Stimulated activated CD8-positive, alpha-beta memory T cell treated with anti-CD3 and anti-CD28 coated beads, Interleukin-2, amount 100 ng/mL, for 1 hour (primary cell): ENCODE results near the gene CIT.
"Not testable (repeated sequence)": the region's sequence is repeated elsewhere in the genome, so short reads cannot be mapped to it uniquely, and the experiment has no call there.

ENCODE experiments used
- DNase-seq, 2 donors: peaks; one replicate each; pipeline ENCODE4 v3.0.0-alpha.2; 2020; ENCODE audit warnings: low read depth in 2 of 2

CIT gene, protein sequence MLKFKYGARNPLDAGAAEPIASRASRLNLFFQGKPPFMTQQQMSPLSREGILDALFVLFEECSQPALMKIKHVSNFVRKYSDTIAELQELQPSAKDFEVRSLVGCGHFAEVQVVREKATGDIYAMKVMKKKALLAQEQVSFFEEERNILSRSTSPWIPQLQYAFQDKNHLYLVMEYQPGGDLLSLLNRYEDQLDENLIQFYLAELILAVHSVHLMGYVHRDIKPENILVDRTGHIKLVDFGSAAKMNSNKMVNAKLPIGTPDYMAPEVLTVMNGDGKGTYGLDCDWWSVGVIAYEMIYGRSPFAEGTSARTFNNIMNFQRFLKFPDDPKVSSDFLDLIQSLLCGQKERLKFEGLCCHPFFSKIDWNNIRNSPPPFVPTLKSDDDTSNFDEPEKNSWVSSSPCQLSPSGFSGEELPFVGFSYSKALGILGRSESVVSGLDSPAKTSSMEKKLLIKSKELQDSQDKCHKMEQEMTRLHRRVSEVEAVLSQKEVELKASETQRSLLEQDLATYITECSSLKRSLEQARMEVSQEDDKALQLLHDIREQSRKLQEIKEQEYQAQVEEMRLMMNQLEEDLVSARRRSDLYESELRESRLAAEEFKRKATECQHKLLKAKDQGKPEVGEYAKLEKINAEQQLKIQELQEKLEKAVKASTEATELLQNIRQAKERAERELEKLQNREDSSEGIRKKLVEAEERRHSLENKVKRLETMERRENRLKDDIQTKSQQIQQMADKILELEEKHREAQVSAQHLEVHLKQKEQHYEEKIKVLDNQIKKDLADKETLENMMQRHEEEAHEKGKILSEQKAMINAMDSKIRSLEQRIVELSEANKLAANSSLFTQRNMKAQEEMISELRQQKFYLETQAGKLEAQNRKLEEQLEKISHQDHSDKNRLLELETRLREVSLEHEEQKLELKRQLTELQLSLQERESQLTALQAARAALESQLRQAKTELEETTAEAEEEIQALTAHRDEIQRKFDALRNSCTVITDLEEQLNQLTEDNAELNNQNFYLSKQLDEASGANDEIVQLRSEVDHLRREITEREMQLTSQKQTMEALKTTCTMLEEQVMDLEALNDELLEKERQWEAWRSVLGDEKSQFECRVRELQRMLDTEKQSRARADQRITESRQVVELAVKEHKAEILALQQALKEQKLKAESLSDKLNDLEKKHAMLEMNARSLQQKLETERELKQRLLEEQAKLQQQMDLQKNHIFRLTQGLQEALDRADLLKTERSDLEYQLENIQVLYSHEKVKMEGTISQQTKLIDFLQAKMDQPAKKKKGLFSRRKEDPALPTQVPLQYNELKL (N-terminal part only)

GRCh38 chr12:119876761-119877638 lies at the start of gene CIT:
CIT (minus strand) TSS chr12:119877320; CDS start chr12:119876168, 1,152 bp downstream.
- peak; percentile 61 to 77 for DNase-seq

DNA sequence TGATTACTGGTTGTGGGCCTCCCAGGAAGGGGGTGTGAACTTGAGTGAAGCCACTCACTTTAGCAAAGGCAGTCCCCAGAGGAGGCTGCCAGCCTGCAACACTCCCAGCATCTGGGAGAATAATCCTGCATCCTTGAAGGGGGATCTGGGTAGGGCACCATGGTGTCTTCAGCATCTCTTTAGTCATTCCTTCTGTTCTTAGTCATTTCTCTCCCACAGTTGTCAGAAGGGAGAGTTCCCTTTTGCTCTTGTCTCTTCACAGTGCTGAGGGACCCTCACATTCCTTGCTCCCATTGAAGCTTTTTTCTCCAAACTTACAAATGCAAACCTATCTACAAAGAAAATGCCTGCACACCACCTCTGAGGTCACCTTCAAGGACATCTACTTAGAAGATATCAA lies 48.1 kb upstream of the CIT start:
- DNase-seq = no peak

DNA sequence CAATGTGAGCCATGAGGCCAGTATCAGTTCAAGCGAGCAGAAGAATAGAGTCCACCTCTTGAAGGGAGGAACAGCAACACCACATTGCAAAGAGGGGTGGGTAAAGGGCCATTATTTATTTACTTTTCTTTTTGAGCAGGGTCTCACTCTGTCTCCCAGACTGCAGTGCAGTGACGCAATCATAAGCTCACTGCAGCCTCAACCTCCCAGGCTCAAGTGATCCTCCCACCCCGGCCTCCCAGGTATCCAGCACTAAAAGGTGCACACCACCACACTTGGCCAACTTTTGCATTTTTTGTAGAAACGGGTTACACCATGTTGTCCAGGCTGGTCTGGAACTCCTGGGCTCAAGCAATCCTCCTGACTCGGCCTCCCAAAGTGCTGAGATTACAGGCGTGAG lies 42.9 kb upstream of the CIT start:
- DNase-seq = no peak

- DNase-seq = no peak
Observed at GRCh38 chr12:119915894-119916510, 38.9 kb upstream of the CIT start.

GRCh38 chr12:119914666-119915065 lies 37.5 kb upstream of the CIT start:
- no peak for DNase-seq

DNA sequence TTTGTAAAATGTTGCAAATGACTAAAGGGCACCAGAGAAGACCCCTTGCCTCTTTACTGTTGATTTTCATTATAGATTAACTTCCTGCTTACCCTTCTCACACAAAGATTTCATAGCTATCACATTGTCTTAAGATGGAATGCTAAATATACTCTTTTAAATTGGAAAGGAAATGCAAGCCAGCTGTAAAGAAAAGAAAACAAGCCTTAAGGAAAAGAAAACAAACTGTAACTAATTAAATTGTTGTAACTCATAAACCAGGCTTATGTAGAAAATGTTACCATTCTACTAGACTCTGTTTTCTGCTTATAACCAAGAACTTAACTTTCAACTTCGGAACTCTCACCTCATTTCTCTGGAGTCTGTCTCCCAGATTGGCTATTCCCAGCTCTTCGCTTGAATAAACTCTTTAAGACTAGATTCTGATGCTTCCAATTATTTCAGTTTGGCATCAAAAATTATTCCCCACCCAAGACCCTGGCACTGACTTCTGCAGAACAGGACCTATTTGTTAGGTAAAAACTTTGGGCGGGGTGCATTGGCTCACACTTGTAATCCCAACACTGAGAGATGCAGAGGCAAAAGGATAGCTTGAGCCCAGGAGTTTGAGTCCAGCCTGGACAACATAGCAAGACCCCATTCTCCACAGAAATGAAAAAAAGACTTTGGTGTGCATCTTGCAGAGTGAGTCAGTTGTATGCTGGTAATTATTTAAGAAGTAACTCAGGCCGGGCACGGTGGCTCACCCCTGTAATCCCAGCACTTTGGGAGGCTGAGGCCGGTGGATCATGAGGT lies 36.6 kb upstream of the CIT start:
- DNase-seq = no peak

DNA sequence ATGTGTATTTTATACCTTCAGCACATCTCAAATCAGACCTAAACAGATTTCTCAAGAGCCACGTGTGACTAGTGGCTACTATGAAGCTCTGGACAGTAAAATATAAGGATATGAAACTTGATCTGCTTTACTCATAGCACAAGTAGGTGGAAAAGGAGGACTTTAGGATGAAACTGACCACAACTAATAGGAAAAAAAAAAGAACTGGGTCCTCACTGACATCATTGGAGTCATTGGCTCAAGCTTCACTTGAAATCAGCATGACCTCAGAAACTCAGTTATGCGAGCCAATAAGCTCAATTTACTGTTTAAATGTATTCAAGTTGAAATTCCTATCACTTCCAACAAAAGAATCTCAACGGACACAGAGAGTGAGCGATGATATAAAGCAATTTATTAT lies 34.1 kb upstream of the CIT start:
- no peak for DNase-seq

DNA sequence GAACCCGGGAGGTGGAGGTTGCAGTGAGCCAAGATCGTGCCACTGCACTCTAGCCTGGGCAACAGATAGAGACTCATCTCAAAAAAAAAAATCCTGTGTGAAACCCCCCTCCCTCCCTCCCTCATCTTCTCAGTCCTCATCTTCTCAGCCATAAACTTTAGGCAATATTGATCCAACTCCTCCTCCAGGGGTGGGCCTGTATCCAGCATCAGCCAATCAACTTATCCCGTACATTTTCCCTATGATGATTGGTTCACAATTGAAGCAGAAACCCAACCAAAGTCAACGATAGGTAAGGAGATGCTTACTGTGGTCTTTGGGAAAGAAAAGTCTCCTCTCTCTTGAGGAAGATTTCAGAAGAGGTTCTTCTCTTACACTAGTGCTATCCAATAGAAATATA lies 33.5 kb upstream of the CIT start:
- no peak for DNase-seq

DNA sequence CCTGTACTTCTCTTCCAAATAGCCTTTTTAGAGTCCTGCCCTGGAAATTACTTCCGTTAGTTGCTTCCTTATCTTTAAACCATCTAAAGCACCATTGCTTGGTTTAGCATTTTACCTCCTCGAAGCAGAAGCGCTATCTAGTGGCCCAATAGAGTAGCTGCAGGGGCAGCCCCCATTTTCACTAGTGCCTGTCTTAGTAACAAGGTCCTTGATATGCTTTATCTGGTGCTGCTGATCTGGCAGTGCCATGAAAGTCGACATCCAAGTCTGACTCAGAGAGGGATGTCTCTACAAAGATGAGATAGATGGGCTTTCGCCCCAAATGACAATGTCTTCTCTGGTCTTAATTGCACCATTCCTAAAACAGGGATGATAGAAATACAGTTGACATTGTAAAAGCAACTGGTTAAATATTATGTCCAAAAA lies 25.0 kb upstream of the CIT start:
- DNase-seq = peak; percentile 36 to 42

- DNase-seq = no peak
Observed at GRCh38 chr12:119901670-119902069, 24.6 kb upstream of the CIT start.

DNA sequence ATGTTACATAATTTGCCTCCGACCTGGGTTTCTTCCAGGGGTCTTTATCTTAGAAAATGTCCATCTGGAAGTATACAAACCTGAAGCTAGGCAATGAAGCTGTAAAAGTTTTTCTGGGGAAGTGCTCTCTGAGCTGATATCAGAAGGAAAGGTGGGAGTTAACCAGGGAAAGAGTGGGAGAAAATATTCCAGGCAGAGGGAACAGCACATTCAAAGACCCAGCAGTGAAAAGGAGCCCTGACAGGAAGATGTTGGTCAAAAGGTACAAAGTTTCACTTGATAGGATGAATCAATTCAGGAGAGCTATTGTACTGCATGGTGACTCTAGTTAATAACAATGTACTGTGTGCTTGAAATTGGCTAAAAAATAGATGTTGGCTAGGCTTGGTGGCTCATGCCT lies 17.8 kb upstream of the CIT start:
- DNase-seq = no peak

DNA sequence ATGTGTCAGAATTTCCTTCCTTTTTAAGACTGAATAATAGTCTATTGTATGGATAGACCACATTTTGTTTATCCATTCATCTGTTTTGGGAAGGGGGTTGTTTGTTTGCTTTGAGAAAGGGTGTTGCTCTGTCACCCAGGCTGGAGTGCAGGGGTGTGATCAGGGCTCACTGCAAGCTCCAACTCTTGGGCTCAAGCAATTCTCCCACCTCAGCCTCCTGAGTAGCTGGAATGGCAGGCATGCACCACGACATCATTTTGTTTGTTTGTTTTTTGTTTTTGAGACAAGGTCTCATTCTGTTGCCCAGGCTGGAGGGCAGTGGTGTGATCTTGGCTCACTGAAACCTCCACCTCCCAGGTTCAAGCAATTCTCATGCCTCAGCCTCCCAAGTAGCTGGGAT lies 15.5 kb upstream of the CIT start:
- DNase-seq = not testable (repeated sequence)

DNA sequence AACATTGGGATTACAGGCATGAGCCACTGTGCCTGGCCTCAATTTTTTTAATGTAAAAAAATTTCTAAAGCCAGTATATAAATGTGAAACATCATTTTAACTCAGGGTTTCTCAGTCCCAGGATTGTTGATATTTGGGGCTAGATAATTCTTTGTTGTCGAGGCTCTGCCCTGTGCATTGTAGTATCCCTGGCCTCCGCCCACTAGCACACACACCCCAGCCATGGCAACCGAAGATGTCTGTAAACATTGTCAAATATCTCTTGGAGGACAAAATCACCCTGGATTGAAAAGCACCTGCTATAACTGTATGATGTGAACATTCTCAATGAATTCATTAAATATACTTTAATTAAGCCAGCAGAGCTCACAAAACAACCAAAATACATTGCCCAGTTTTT lies 8.4 kb upstream of the CIT start:
- DNase-seq = no peak

DNA sequence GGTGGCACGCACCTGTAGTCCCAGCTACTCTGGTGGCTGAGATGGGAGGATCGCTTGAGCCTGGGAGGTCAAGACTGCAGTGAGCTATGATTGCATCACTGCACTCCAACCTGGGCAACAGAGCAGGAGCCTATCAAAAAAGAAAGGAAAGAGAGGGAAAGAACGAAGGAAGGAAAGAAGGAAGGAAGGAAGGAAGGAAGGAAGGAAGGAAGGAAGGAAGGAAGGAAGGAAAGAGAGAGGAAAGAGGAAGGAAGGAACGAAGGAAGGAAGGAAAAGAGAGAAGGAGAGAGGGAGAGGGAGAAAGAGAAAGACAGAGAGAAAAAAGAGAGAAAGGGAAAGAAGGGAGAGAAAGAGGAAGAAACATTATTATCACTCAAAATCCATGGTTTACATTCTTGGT lies 6.7 kb upstream of the CIT start:
- not testable (repeated sequence) for DNase-seq

- no peak for DNase-seq
Observed at GRCh38 chr12:119883237-119883636, 6.1 kb upstream of the CIT start.

- no peak for DNase-seq
Observed at GRCh38 chr12:119877639-119877948, 474 bp upstream of the CIT start.

DNA sequence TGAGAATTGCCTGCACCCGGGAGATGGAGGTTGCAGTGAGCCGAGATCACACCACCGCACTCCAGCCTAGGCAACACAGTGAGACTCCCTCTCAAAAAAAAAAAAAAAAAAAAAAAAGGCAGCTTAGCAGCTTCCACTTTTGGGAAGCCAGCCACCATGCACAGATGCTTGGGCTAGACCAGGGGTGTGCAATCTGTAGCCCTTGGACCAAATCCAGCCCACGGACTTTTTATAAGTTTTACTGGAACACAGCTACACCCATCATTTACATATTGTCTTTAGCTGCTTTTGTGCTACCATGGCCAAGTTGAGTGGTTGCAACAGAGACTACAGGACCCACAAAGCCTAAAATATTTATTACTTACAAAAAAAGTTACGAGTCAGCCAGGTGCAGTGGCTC lies 6.7 kb downstream of the CIT start:
- no peak for DNase-seq

DNA sequence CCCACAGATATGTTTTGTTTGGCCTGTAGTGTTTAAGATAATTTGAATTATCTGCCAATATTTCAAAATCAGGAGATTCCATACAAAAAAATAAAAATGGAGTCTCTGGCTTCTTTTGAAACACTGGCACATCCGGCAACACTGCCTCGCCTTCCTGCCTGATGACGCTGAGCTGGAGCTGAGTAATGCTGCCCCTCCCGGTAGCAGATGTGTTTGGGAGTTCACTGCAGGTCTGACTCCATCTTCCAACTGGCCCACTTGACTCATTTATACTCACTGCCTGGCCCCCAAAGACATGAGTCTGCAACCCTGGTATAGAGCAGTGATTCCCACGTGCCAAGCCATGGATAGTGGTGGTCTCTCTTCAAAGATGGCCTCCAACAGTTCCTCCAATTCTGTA lies 7.4 kb downstream of the CIT start:
- DNase-seq = no peak

DNA sequence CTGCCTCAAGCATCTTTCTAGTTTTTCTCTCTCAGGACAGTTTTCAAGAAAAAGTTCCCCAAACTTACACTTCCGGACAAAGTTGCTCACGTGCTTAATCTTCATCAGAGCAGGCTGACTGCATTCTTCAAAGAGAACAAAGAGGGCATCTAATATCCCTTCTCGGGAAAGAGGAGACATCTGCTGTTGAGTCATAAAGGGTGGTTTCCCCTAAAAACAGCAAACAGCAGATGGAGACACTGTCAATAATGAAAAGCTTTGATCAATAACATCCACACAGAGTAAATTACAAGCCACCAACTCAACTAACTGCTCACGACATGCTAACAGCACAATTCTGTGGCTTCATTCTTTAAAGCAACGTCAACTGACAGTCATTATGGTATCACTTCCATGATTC lies 8.1 kb downstream of the CIT start:
- DNase-seq = no peak

GRCh38 chr12:119864591-119864990 lies 12.5 kb downstream of the CIT start:
- DNase-seq = no peak
